HG02588 (cell line): ENCODE data around the gene MYOG.

ENCODE experiments used
- ATAC-seq: cut with Tn5 transposase; IDR thresholded peaks from one replicate; pipeline ENCODE4 v1.9.1; 2021; ENCODE audit warnings: mild to moderate bottlenecking, moderate library complexity; ENCODE audit not compliant: unreplicated experiment

MYOG gene

DNA sequence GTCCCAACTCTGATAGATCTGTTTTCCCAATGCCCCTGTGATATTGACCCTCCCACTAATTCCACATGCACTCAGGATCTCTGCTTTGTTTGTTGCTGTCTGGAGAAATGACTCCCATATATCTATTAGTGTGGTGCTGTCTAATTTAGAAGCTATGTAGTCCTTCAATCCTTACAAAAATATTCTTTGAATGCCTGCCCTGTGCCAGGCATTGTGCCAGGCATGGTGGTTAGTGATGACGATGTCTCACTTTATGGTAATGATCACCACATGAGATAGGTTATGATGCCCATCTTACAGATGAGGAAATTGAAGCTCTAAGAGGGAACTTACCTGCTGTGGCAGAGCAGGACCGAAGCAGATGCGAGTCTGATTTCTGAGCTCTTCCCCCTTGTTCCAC is 12.9 kb downstream of the MYOG start:
- ATAC-seq: no peak

DNA sequence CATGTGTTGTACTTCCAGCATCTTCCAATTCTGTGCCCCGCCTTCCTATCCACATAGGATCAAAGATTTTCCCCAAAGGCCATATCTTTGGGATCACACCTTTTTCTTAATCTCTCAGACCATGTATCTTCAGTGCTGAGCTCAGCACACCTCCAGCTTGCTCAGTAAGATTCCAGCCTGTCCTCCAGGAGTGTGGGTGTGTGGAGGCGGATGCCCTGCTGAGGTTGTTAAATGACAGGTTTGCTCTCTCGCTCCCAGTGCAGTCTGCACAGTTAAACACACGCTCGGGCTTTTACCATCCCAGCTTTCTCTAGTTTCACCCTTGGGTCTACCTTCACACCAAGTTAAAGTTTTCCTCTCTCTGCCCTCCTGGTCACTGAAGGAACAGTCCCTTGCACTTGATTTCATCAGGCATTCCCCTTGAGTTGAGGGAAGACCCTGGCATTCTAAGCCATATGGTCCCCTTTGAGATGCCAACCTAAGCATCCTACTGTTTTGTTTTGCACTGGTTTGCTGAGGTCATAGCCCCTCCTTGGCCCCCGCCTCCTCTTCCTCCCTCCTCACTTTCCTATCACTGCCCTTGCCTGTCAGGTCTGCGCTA is 13.7 kb downstream of the MYOG start:
- no peak for ATAC-seq

DNA sequence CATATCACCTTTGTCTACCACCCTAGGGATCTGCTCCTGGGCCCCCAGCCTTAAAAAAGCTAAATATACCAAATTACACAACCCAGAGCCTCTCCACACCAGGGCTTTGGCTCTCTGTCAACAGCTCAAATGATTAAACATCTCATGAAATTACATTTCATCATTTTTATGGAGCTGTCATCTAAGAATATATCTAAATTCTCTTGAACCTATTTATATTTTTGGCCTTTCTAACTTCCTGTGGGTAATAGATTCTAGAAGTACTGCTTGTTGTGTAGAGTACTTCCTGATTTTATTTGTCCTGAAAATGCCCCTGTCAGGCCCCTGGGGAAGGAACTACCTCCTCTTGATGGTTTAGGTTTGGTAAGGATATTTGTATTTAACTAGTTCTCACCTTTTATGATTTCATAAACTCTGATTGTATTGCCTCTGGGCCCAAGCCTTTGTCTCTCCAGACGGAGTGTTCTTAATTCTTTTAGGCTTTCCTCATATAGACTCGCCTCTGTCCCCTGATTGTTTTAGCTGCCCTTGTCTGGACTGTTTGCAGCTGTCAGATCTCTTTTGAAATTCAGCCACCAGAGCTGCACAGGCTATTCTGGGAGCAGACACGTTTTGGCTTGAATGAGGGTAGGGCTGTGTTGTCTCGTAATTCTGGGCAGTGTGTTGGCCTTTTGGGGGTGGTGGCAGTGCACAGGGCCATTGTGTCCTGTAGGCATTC is 16.6 kb downstream of the MYOG start:
- ATAC-seq: no peak

DNA sequence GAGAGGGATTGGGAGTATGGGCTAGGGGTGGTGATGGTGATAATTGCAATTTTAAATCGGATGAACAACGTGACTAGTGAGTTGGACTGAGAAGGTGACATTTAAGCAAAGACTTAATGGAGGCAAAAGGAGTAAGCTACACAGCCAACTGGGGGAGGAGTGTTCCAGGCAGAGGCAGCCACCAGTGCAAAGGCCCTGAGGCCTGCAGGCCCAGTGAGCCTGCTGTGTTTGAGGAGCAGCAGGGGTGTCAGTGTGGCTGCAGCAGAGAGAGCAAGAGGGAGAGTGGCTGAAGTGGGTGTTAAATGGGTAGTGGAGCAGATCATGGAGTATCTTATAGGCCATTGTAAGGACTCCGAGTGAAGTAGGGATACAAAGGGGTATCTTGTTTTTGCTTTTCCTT is 18.8 kb downstream of the MYOG start:
- ATAC-seq: no peak

DNA sequence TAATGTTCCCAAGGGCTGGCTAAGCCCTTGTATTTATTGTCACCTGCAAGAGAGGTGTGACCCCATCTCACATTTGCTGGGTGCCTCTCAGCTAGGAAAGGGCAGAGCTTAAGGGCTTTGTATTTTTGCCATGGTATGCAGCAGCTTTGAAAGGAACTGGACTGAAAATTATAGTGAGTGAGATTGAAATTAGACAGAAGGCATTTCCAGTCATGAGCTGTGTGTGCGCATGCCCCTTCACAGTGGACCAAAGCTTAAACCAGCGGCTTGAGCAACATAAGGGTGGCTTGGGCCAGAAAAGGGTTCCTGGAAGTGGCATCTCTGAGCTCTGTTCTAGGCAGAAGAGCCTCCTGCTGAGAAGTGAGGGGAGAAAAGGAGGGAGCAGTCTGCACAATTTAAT is 19.8 kb downstream of the MYOG start:
- no peak for ATAC-seq

DNA sequence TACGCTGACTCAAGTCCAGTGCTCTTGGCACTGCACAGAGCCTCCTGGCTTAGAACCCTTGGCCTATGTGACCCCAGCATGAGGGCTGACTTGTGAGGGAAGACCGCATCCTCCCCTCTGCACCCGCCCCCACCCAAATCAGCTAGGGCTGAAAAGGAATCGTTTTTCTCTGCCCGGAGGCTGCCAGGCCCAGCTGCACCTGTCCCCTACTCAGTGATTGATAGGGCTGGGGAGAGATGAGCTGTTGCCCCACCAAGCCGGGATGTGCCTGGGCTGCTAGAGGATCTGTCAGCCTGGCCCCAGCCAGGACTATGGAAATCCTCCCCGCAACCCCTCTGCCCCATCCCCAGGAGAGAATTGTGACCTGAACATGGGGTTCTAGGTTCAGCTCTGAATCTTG is 20.6 kb downstream of the MYOG start:
- ATAC-seq: no peak

DNA sequence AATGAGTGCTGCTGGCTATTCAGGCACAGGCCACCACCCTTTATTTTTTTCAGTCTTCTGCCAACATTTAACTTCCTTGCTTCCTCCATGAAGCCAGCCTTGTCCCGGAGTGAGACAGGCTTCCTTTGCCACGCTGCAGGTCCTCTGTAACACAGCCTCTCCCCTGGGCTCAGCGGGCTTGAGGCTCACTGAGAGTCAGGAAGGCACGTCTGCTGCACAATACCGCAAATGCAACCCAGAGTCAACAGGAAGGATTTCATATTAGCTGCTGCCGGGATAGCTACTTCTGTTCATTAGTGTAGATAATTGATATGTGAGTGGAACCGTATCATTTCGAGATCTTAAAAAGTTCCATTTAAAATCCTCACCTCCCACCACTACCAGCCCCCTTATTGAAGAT is 22.5 kb downstream of the MYOG start:
- no peak for ATAC-seq

DNA sequence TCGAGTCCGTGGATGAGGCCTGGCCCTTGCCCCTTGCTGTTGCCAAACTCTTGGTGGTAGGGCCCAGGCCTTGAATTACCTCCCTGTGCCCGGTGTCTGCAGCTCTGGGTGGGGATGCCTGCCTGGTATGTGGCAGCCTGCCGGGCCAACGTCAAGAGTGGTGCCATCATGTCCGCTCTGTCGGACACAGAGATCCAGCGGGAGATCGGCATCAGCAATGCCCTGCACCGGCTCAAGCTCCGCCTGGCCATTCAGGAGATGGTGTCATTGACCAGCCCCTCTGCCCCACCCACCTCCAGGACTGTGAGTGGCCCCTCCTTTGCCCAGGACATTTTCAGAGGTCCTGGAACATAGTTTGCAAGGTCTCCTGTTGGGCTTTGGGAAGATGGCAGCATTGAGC is 25.7 kb downstream of the MYOG start:
- no peak for ATAC-seq

DNA sequence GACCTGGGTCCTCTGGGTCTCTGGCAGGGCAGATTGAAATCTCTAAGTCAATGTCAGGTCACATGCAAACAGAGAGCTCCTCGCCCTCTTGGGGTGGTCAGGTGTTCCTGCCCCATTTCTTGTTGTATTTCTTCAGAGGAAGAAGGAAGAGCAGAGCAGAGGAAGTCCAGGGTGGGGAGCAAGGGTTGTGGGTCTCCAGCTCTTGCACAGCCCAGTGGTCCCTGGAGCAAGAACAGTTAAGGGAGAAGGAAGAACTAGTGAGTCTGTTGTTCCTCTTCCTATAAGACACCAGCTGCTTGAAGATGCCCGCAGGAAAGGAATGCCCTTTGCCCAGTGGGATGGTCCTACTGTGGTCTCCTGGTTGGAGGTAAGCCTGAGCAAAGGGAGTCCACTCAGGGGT is 26.3 kb downstream of the MYOG start:
- ATAC-seq: no peak

DNA sequence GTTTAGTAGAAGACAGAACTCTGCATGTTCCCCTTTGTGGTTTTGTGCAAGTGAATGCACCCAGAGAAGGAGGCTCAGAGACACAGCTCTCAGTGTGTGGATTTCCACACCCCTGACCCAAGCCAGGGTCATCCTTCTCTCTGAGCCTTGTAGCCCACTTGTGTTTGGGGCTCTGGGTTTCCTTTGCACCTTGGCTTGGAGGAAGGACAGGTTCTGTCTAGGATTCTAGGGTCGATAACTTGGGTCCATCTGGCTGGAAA is 27.2 kb downstream of the MYOG start:
- no peak for ATAC-seq

DNA sequence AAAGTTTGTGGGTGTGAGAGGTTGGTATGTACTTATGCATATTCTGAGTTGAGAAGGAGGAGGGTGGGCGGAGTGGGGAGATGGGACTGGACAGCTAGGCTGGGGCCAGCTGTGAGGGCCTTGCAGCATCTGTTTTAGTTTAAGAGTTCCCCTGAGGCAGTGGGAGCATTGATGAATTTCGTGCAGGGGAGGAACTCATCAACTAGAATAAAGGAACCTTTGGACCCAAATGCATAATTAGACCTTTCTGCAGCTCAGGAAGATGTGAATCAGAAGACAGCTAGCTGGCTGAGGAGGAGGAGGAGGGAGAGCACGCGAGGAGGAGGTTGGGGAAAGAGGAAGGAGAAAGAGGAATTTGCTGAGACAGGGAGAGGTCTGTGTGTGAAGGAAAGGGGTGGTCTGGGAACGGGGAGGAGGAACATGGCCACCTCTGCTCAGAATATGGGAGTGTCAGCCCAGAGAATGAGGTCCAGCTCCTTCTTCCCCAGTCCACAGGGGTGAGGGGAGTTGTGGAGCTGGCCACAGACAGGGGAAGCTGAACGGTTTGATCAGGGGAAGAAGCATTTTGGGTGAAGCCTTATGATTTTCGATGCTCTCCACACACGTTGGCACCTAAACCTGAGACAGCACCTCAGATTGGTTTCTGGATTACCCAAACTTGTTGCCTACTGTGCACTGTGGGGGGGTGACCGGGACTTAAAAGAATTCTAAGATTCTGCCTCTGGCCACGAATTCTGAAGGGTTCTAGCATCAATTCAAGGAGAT is 27.7 kb downstream of the MYOG start:
- ATAC-seq: no peak

DNA sequence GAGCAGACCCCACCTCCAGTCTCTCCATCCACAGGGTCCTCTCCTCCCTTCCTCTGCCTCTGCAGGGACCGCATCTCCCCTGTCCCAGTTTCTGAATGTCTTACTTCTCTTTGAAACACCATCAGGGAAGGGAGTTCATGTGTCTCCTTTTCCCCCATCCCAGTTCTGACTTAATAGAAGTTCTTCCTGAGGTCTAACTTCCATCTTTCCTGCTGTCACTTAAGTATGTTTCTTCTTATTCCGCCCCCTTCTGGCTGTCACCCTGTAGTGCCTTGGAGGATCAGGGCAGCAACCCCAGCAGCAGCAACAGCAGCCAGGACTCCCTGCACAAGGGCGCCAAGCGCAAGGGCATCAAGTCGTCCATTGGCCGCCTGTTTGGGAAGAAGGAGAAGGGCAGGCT is 29.3 kb downstream of the MYOG start:
- no peak for ATAC-seq

DNA sequence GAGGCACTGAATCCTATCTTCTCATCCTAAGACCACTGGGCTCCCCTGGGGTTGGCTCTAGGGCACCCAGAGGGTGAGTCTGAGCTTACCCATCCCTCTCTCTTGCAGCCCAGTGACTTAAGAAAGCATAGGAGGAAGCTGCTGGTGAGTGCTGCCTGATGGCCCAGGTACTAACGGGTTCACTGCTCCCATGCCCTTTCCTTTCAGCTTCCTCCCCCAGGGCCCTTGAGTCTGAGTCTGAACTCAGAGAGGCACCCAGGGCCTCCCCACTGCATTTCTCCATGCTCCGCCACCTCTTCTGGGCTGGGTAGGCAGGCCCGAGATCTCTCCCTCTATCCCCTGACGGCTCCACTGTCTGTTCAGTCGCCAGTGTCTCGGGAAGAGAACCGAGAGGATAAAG is 29.8 kb downstream of the MYOG start:
- no peak for ATAC-seq

DNA sequence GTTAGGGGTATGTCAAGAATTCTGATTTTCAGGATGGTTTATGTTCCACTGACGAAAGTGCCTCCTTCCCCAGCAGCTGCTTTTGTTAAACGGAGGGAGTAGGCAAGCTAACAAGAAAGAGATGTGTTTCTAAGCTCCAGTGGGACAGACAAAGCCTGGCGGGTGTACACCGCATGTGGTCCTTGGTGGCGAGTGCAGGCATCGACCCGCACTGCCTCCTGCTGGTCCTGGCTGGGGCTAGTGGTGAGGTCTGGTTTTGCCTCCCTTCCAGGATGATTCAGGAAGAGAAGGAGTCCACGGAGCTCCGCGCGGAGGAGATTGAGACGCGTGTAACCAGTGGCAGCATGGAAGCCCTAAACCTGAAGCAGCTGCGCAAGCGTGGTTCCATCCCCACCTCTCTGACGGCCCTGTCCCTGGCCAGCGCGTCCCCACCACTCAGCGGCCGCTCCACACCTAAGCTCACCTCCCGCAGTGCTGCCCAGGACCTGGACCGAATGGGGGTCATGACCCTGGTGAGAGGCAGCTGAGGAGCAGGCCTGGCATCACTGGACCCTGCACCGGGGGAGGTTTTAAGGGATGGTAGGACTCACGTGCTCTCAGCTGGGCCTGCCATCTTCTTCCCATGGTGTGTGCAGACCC is 30.5 kb downstream of the MYOG start:
- ATAC-seq: no peak

DNA sequence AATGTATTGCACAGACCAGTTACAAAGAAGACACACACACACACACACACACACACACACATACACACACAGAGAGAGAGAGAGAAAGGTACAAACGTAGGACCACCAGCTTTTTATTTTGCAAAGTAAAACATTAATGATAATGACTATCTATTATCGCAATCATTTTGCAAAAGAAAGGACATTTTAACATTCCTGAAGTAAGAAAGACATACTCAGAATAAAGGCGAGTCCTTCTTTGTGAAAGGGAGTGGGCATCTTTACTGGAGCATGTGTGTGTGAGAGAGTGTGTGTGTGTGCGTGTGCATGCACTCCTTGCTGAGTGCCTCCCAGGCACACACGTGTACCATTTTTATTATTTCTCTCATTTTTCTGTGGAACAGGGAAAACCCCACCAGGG is 31.2 kb downstream of the MYOG start:
- no peak for ATAC-seq

DNA sequence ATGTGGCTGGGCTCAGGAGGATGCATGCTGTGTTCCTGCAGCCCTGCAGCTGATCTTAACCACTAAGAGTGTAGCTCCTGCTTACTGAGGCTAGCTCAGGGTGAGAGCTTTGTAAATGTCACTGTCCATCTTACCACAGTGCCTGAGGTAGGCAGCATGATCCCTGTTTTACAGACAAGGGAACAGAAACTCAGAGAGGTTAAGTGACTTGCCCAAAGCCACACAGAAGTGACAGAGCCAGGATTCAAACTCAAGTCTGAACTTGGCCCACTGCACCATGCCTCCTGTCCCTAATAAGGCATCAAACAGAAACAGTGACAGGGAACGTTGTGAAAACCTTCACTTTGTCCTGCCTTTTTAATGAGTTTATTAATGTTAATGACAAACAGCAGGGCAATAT is 31.6 kb downstream of the MYOG start:
- ATAC-seq: no peak

DNA sequence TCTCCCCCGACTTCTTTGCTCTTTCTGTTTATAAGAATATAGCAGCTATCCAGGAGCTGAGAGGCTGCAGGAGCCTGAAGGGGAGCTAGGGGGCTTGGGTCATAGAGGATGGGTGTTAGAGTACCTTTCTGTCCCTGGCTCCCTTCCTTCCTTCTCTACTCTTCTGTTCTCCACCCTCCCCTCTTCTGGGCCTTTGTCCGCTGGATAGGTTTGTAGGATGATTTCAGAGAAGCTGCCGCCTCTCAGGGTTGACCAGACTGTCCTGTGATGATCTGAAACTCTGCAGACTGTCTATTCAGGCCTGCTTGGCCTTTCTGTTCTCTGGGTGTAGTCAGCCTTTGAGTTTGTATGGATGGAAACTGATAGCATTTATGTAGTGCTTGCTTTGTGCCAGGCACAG is 33.2 kb downstream of the MYOG start:
- no peak for ATAC-seq

DNA sequence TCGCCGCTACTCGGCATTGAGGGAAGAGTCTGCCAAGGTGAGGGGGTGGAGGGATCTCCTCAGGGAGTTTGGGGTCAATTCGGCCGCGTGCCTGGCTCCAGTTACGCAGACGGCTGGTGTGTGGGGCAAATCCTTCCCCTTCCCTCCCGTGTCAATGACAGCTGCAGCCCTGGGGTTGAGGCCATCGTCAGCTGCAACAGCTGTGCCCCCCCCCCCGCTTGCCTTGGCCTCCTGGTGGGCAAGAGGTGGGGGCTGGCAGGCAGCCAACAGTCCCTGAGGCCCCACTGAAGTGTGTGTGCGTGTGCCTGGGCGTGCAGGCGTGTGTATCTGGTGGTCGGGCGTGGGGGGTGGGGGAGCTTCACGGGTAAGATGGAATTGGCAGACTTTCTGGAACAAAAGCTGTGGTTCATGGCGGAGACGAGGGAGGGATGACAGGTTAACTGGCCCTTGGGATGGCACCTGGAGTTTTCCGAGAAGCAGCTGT is 33.9 kb downstream of the MYOG start:
- ATAC-seq: no peak

DNA sequence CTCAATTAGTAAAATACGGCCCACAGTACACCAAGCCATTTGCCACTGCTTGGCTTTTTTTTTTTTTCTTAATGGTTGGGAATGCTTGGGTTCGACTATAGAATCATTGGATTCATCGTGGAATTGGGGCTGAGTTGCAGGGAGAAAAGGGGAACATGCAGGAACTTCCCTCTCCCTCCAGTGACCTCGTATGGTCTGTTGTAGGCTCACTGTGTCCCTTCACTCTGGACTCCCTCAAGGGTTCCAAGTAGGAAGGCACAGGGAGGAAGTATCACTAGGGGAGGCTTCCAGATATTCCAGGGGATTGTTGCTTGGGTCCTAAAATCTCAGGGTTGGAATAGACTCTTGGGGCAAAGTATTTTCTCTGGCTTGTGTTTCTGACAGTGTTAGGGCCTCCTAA is 35.0 kb downstream of the MYOG start:
- ATAC-seq: no peak

DNA sequence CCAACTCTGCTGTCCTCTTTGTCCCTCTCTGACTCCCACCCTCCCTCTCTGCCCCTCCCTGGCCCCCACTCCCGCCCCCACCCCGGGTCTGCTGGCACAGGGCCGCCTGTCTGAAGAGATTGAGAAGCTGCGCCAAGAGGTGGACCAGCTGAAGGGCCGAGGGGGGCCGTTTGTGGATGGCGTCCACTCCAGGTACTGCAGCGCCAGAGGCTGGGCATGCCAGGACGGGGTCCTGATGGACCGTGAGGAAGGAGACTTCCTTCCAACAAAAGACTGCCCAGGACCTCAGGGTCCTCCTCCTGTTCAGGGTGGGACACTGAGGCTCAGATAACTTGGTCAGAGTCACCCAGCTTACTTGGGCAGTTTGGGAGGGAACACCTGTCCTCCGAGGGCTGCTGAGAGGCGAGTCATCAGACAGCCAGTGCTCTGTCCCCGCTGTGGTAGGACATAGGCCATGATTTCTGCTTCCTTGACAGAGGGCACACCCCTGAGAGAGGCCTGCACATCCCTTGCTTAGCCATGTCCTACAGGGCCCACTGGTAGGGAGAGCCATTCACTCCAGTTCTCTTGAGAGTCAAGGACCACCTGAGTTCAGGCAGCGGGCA is 36.1 kb downstream of the MYOG start:
- ATAC-seq: no peak

DNA sequence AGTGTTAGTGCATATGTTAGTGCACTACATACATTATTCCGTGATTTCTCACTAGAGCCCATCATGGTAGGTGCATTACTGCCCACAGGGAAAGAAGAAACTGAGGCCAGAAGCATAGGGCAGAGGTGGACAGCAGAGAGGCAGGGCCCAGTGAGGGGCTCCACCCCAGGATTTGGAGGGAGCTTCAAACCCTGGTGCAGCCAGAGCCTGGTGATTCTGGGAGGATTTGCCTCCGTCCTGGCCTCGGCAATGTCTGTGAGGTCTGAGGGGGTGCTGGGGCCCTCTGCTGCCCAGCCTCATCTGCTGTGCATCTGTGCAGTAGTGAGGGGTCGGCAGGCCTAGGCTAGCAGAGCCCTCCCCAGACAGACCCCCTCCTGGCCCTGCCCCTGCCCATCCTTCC is 36.7 kb downstream of the MYOG start:
- no peak for ATAC-seq
